K562 (cell line): ENCODE data around the gene BPI. TPM values are rescaled to one million over a fixed set of nuclear protein-coding genes. Genes with fewer than 3 reads are reported as not detected.

ENCODE experiments used
- ATAC-seq: fragments of 200-7000 bp; cut with Tn5 transposase; 3 replicates; pipeline ENCODE4 v1.9.1; 2020; ENCODE audit warnings: moderate library complexity
- BruUV-seq: library from RNA; stranded (reverse); fragments of 400-500 nt; replicated peaks from 2 replicates; lab custom pipeline; 2021; lab: Mats Ljungman, UMichigan
- CTCF ChIA-PET: fragments of 300-600 bp; formaldehyde crosslinking; extraction: SDS; loops from one replicate; lab custom pipeline; 2021; ENCODE audit warnings: low intra/inter-chr PET ratio; lab: Yijun Ruan, JAX
- POLR2A ChIA-PET: fragments of 300-600, 350-650 bp; sonication (Branson Sonifier 250); formaldehyde crosslinking; extraction: SDS; loops from one replicate; lab custom pipeline; 2021; ENCODE audit warnings: antibody characterized with exemption, inconsistent platforms; lab: Yijun Ruan, JAX
- DNase-seq, 4 experiments: peaks; one replicate each; pipeline versions ENCODE4 v3.0.0 to v3.0.0-alpha.2; 2011 to 2018; ENCODE audit warnings: low spot score in 3 of 4, mixed read lengths in 3 of 4; ENCODE audit errors: extremely low read depth in 1 of 4
- FAIRE-seq: peaks from 2 replicates; lab custom pipeline; 2011; peaks lifted over from hg19 to GRCh38; lab: Jason Lieb, UNC
- H2AFZ ChIP-seq: 2 replicates; pipeline ENCODE4 v1.6.0; 2011; ENCODE audit warnings: low read depth, low read length, control low read depth, inconsistent platforms
- H3K27ac ChIP-seq: fragments of 200-600 bp; 3 replicates; pipeline ENCODE4 v1.8.0; 2011; ENCODE audit warnings: low read depth, mild to moderate bottlenecking, control low read depth, inconsistent platforms, low read length, moderate library complexity, mixed read lengths; ENCODE audit errors: extremely low read depth
- H3K27me3 ChIP-seq, 2 experiments: fragments of 300-600 bp in 1 of 2; 2 replicates in 1 of 2; 3 replicates in 1 of 2; pipeline versions ENCODE4 v1.6.0 to v1.8.0; 2011; ENCODE audit warnings: inconsistent platforms in 2 of 2, low read length in 2 of 2, mild to moderate bottlenecking in 1 of 2, mixed read lengths in 1 of 2, moderate library complexity in 1 of 2; ENCODE audit not compliant: control insufficient read depth in 2 of 2, insufficient read depth in 2 of 2
- H3K36me3 ChIP-seq: fragments of 300-600 bp; 3 replicates; pipeline ENCODE4 v1.8.0; 2011; ENCODE audit warnings: mild to moderate bottlenecking, low read length, inconsistent platforms; ENCODE audit not compliant: control insufficient read depth, insufficient read depth
- H3K4me1 ChIP-seq, 2 experiments: fragments of 200-600 bp in 1 of 2; replicated peaks in 1 of 2; 2 replicates in 1 of 2; 3 replicates in 1 of 2; pipeline versions ENCODE4 v1.5.1 to v1.8.0; 2011; ENCODE audit warnings: inconsistent platforms in 2 of 2, low read length in 2 of 2, mild to moderate bottlenecking in 1 of 2, mixed read lengths in 1 of 2, moderate library complexity in 1 of 2; ENCODE audit not compliant: control insufficient read depth in 2 of 2, insufficient read depth in 2 of 2
- H3K4me2 ChIP-seq: 2 replicates; pipeline ENCODE4 v1.6.1; 2011; ENCODE audit warnings: low read length, control low read depth, inconsistent platforms, mixed read lengths; ENCODE audit not compliant: insufficient read depth
- H3K4me3 ChIP-seq: fragments of 200-600 bp; sonication (generic), shearing (Covaris generic); 2 replicates; pipeline ENCODE4 v1.5.1; 2016; ENCODE audit warnings: control low read depth, inconsistent platforms
- H3K79me2 ChIP-seq: fragments of 200-600 bp; 3 replicates; pipeline ENCODE4 v1.8.0; 2011; ENCODE audit warnings: low read length, inconsistent platforms; ENCODE audit not compliant: control insufficient read depth, insufficient read depth
- H3K9ac ChIP-seq, 2 experiments: 2 replicates each; pipeline versions ENCODE4 v1.6.0 to v1.6.1; 2011; ENCODE audit warnings: low read depth in 2 of 2, low read length in 2 of 2, control low read depth in 1 of 2, inconsistent platforms in 1 of 2, mild to moderate bottlenecking in 1 of 2, mixed read lengths in 1 of 2; ENCODE audit not compliant: insufficient read depth in 1 of 2
- H3K9me1 ChIP-seq: one replicate; pipeline ENCODE4 v1.6.0; 2011; ENCODE audit warnings: inconsistent platforms, mild to moderate bottlenecking, low read length, moderate library complexity; ENCODE audit not compliant: control insufficient read depth, insufficient read depth
- H3K9me3 ChIP-seq: replicated peaks from 2 replicates; pipeline ENCODE4 v1.5.1; 2011; ENCODE audit warnings: low read depth, low read length, inconsistent platforms; ENCODE audit not compliant: control insufficient read depth, insufficient read depth
- H4K20me1 ChIP-seq: replicated peaks from 2 replicates; pipeline ENCODE4 v1.6.1; 2011; ENCODE audit warnings: low read length, inconsistent platforms, mixed read lengths; ENCODE audit not compliant: control insufficient read depth, insufficient read depth
- CXXC5 ChIP-seq: fragments of 250-450 bp; sonication (Bioruptor Pico); IDR thresholded peaks from 2 replicates; pipeline ENCODE4 v1.8.0; 2022; ENCODE audit warnings: inconsistent platforms, mild to moderate bottlenecking, moderate library complexity
- GTF3C2 ChIP-seq: IDR thresholded peaks from 3 replicates; pipeline ENCODE4 v1.6.1; 2011; ENCODE audit warnings: borderline replicate concordance, mild to moderate bottlenecking, moderate library complexity; ENCODE audit not compliant: insufficient read length; ENCODE audit errors: extremely low read depth
- NCOA1 ChIP-seq: fragments of 450-650 bp; IDR thresholded peaks from 2 replicates; pipeline ENCODE4 v1.6.1; 2016; ENCODE audit warnings: low read depth
- ZKSCAN3 ChIP-seq: fragments of 250-450 bp; sonication (Bioruptor Pico); IDR thresholded peaks from 2 replicates; pipeline ENCODE4 v1.4.0; 2020
- WGBS: fragments of 100-300 bp; shearing (Covaris generic); methylation state at CpG from one replicate; pipeline ENCODE4 v1.1.6; 2016; ENCODE audit warnings: low coverage, mixed read lengths; ENCODE audit not compliant: insufficient coverage; ENCODE audit errors: missing lambda C conversion rate; 5-methylcytosine and 5-hydroxymethylcytosine counted together
- in situ Hi-C: fragments of 300-500 bp; cut with MboI; formaldehyde crosslinking; loops from 4 replicates; pipeline ENCODE4 v1.15.0; 2018; ENCODE audit warnings: inconsistent platforms, mixed read lengths
- intact Hi-C: fragments of 100-400 bp; cut with micrococcal nuclease; formaldehyde crosslinking; loops from 2 replicates; pipeline ENCODE4 v1.14.2; 2022
- polyA plus RNA-seq, 8 experiments: library from polyadenylated mRNA; depleted of rRNA in 4 of 8; stranded (reverse) in 5 of 8; unstranded in 3 of 8; fragments of >200 nt; fragmentation: Nextera tagmentation in 2 of 8; fragmentation: Illumina TruSeq in 1 of 8; extraction: Ambion mirVana in 2 of 8; extraction: Trizol in 1 of 8; gene quantifications; 2 replicates each; pipeline versions ENCODE4 v1.2.1 to v1.2.3, GENCODE V29; 2011 to 2014; ENCODE audit warnings: inconsistent platforms in 1 of 8, missing spikeins in 1 of 8
- total RNA-seq, 7 experiments: library from RNA; depleted of rRNA in 6 of 7; stranded (reverse); fragments of >200 nt in 6 of 7; fragmentation: Illumina TruSeq in 2 of 7; extraction: Trizol in 2 of 7; gene quantifications; 2 replicates each; pipeline versions ENCODE4 v1.2.1 to v1.2.3, GENCODE V29; 2011 to 2021; ENCODE audit warnings: low replicate concordance in 1 of 7
- TF ChIP-seq, protein P1 (sequence below), 2 experiments: fragments of 450-650 bp; IDR thresholded peaks; 2 replicates each; pipeline ENCODE4 v1.6.1; 2018; ENCODE audit warnings: mild to moderate bottlenecking in 2 of 2, low read depth in 1 of 2; ENCODE audit not compliant: partially characterized antibody in 2 of 2

The BPI gene
- total and polyA plus RNA-seq, 9 of the 15 experiments (the other 6 are each of a cell fraction or from before 2014, with no cell fraction given), result not detected

DNA sequence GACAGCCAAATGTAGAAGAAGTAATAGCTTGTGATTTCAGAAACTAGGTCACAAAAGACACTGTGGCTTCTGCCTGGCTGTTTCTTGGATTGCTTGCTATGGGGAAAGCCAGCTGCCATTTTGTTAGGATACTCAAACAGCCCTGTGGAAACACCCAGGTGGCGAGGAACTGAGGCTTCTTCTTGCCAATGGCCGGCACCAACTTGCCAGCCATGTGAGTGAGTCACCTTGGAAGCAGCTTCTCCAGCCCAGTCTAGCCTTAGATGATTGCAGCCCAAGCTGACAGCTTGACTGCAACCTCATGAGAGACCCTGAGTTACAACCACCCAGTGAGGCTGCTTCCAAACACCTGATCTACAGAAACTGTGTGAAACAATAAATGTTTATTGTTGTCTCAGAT is 31.6 kb upstream of the BPI start:
- no peak overlapping the region for H3K4me3 ChIP-seq
- WGBS, result 0% methylated on average over 2 of the region's 2 CpGs
- FAIRE-seq (no peak), DNase-seq (no peak), ATAC-seq (no peak)
- H3K9ac ChIP-seq, result no peak overlapping the region
- intact Hi-C loops (no loop called here), in situ Hi-C loops (no loop called here)
- H3K4me1 ChIP-seq, result no peaks in the 10 kb centered on the region
- H3K9me1 ChIP-seq, result no peaks in the 10 kb centered on the region
- TF ChIP-seq CXXC5 (CRISPR knock-in tag) (no peak), GTF3C2 (no peak), NCOA1 (no peak), ZKSCAN3 (no peak)
- TF ChIP-seq, protein P1, sequence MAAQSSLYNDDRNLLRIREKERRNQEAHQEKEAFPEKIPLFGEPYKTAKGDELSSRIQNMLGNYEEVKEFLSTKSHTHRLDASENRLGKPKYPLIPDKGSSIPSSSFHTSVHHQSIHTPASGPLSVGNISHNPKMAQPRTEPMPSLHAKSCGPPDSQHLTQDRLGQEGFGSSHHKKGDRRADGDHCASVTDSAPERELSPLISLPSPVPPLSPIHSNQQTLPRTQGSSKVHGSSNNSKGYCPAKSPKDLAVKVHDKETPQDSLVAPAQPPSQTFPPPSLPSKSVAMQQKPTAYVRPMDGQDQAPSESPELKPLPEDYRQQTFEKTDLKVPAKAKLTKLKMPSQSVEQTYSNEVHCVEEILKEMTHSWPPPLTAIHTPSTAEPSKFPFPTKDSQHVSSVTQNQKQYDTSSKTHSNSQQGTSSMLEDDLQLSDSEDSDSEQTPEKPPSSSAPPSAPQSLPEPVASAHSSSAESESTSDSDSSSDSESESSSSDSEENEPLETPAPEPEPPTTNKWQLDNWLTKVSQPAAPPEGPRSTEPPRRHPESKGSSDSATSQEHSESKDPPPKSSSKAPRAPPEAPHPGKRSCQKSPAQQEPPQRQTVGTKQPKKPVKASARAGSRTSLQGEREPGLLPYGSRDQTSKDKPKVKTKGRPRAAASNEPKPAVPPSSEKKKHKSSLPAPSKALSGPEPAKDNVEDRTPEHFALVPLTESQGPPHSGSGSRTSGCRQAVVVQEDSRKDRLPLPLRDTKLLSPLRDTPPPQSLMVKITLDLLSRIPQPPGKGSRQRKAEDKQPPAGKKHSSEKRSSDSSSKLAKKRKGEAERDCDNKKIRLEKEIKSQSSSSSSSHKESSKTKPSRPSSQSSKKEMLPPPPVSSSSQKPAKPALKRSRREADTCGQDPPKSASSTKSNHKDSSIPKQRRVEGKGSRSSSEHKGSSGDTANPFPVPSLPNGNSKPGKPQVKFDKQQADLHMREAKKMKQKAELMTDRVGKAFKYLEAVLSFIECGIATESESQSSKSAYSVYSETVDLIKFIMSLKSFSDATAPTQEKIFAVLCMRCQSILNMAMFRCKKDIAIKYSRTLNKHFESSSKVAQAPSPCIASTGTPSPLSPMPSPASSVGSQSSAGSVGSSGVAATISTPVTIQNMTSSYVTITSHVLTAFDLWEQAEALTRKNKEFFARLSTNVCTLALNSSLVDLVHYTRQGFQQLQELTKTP (IDR thresholded peaks at IDR 0.05; ENCODE audit: low read depth in 1 of 2, partially characterized antibody in 2 of 2), result no peak
- BruUV-seq, result no TSS peak
- H3K79me2 ChIP-seq, result no peaks in the 10 kb centered on the region
- ChIA-PET POLR2A (interaction anchor here (0.5 kb wide), 1 partner anchor 163 kb away, joined by 3 read pairs; the partner anchor contains the start of gene SNHG17), CTCF (no interaction called here)
- no peaks in the 10 kb centered on the region for H3K9me3 ChIP-seq
- no peak overlapping the region for H3K4me2 ChIP-seq
- no peaks in the 10 kb centered on the region for H4K20me1 ChIP-seq
- H3K27me3 ChIP-seq, result peaks cover under 1 to 25% of the 10 kb centered on the region in 2 experiments; a peak in 3 of 5 replicates
- H3K27ac ChIP-seq, result no peak overlapping the region
- H2AFZ ChIP-seq, result no peak overlapping the region
- no peaks in the 10 kb centered on the region for H3K36me3 ChIP-seq
